A549 treated with RU486 at 1 μM for 4 hours (cell line): ENCODE results near the gene CCNY. TPM values are rescaled to one million over a fixed set of nuclear protein-coding genes. Genes with fewer than 3 reads are reported as not detected.

ENCODE experiments used
- total RNA-seq: library from RNA; stranded (reverse); fragments of 200-300 nt; extraction: Qiagen RNA extraction; gene quantifications from 5 replicates; pipeline ENCODE4 v1.2.3, GENCODE V29; 2022; ENCODE audit warnings: low read depth

CCNY gene
- 40.1 to 54.3 TPM (median 45.3 TPM) in 5 replicates for total RNA-seq

GRCh38 chr10:35336084-35336831 is at the start of gene CCNY:
Gene CCNY, plus strand, starts transcription at chr10:35336509. Its CDS starts 545 bp downstream, at chr10:35337054.

DNA sequence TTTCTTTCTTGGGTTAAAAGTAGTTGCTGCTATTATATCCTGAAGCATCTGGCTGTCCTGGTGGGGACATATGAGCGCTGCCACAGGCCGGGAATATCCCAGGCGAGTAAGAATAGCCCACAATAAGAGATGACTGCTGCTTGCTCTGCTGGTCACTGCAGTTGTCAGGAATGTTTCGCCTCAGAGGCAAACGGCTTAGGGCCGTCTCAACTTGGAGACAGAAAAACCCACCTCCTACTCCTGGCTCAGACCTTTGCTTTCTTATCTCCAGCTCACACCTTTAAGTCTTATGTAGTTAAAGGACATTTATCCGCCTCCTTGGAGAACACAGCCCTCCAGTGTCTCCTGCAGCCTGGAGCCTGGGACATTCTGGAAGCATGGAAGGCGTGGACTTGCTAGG is 268.9 kb downstream of the CCNY start, which contains the start of gene GJD4:
TSS of gene GJD4 (plus strand) at position 151 of the 400 bp plus-strand sequence. CDS start at position 378, 227 bp downstream.

Other genes with a start within 250 kb of the CCNY start
- gene CUL2, start 246.2 kb upstream of the CCNY start, total RNA-seq: 15.0 to 27.2 TPM (median 24.5 TPM) in 5 replicates
- 35.8 to 45.0 TPM (median 37.8 TPM) in 5 replicates for gene CREM, start 209.7 kb upstream of the CCNY start, total RNA-seq